ENCODE data around the gene FSTL5.

FSTL5 gene

DNA sequence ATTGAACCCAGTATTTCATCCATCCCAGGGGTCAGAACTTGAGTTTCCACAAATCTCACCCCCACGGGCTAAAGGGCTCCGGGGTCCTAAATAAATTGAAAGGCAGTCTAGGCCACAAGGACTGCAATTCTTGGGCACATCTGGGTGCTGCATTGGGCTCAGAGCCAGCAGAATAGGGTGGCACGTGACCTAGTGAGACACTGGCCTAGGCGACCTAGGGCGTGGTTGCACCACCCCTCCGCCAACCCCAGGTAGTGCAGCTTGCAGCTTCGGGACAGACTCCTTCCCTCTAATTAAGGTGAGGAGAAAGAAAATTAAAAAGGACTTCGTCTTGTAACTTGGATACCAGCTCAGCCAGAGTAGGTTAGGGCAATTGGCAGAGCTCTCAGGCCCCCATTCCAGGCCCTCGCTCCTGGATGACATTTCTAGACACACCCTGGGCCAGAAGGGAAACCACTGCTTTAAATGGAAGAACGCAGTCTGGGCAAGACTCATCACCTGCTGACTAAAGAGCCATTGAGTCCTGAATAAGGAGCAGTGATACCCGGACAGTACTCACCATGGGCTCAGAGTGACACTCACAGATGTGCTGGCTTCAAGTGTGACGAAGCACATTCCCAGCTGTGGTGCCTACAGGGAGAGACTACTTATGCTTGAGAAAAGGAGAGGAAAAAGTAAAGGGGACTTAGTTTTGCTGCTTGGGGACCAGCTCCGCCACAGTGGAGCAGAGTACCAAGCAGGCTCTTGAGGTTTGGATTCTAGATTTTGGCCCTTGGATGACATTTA, 735.4 kb downstream of the FSTL5 start:
- no peak for DNase-seq

DNA sequence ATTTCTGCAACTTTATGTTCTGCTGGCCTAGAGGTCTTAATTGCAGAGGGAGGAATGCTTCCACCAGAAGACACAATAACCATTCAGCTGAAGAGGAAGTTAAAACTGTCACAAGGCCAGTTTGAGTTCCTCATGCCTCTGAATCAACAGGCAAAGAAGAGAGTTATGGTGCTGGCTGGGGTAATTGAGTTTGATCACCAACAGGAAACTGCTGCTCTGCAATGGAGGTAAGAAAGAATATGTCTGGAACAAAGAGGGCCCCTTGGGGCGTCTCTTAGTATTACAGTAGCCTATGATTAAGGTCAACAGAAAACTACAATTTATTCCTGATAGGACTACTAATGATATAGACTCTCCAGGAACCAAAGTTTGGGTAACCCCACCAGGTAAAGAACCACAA, 744.0 kb downstream of the FSTL5 start:
- no peak for DNase-seq

GRCh38 chr4:161411901-161412300, 751.9 kb downstream of the FSTL5 start:
- no peak for DNase-seq

DNA sequence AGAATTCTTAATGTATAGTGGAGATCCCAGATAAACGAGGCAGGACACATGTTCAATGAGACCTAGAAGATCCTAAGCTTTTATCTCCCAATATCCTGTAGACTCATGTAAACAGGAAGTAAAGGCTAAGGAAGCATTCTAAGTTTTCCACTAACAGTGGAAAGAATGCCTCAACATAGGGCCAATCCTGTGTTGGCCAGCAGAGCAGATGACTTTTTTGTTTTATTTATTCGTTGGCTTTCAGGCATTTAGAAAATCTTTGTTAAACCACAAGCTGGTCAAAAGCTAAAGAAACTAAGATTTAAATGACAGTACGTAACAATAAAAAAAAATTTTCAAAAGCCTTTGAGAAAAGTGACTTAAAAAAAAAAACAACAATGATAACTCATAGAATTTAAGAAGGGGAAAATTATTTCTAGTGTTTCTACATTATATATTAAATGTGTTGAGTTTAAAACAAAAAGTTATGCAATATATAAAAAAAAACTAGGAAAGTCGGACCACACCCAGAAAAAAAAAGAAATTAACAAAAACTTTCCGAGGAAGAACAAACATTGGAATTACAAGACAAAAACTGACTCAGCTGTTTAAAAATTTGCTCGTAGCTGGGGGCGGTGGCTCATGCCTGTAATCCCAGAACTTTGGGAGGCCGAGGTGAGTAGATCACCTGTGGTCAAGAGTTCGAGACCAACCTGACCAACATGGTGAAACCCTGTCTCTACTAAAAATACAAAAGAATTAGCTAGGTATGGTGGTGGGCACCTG, 759.3 kb downstream of the FSTL5 start:
- DNase-seq, result no peak

DNA sequence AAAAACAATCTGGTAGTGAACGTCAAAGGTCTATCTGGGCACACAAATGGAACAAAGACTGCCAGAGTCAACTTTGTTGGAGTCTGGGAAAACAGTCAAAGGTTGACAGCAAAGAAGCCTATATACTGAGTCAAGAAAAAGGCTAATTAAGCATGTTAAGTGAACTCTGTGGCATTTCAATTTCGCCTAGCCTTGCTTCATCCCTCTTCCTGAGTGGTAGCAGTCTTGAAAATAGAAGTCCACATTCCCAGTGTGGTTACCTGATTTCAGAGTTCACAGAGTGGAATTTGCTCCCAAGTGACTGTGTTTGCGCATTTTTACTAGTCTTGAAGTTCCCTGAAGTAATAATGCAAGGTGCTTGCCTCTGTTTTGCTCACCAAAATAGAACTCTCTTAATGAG, 760.0 kb downstream of the FSTL5 start:
- no peak for DNase-seq

- DNase-seq, result no peak
Observed at GRCh38 chr4:161393602-161394001, 770.2 kb downstream of the FSTL5 start.

- no peak for DNase-seq
Observed at GRCh38 chr4:161382655-161383054, 781.1 kb downstream of the FSTL5 start.

DNA sequence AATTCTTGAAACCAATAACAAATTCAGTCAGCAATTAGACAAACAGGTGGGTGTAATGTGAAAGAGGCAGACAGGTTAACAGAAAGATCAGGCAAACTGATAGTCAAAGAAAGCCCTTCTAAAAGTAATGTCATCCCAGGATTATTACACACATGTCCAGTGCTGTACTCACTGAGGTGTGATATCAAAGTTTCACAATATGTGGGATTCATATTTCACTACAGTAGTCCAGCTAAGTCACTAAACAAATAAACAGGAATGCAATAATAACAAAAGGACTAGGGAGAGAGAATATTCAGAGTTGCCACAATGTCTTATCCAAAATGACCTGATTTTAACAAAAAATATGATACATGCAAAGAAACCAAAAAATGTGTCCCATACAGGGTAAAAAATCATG, 787.5 kb downstream of the FSTL5 start:
- no peak for DNase-seq

DNA sequence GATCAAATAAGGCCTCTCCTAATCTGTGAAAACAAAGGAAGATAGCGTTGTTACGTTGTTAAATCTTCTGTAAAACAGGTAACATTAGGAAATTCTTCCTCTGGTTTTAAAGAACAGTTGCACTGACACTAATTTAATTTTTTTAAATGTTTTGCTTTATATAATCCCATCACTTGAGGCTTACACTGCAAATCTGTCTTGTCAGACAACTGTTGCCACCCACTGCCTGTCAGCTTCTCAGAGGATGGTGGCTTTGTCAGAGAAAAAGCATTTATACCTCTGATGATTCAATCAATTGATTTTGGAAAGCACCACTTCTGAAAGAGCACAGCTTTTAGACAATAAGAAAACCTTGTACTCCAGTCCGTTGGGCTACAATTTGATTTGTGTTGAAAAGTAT, 799.1 kb downstream of the FSTL5 start:
- no peak for DNase-seq

- no peak for DNase-seq
Observed at GRCh38 chr4:161360982-161361381, 802.8 kb downstream of the FSTL5 start.

DNA sequence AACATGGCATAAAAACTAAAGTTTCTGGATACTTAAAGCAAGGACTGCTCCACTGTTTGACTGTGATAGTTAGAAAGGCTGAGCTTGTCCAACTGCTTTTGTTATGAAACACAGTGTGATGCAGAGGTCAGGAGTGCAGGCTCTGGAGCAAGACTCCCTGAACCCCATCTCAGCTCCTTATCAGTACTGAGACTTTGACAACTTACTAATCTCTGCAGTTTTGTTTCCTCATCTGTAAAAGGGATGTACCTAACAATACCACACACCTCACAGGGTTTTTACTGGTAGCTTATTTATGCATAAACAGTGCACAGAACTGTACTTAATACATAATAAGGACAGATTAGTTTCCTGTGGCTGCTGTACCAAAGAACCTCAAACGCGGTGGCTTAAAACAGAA, 804.3 kb downstream of the FSTL5 start:
- no peak for DNase-seq

- DNase-seq, result peak; percentile 5
Observed at GRCh38 chr4:161356351-161356750, 807.4 kb downstream of the FSTL5 start.

DNA sequence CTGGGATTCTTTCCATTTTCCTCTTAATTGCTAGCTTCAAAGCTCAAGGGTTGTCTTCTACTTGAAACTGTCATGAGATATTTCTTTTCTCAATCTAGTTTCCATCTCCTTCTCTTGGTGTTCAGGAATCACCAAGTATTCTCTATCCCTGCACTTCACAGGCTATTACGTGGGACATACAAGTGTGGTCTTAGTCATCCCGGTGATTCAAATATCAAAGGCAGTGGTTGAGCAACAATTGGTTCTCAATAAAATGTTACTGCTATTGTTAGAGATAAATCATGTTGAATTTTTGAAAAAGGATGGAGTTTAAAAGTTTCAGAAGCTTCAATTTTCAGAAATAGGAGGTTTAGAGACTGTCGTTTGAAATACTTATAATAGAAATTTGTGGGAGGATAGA, 812.9 kb downstream of the FSTL5 start:
- no peak for DNase-seq

DNA sequence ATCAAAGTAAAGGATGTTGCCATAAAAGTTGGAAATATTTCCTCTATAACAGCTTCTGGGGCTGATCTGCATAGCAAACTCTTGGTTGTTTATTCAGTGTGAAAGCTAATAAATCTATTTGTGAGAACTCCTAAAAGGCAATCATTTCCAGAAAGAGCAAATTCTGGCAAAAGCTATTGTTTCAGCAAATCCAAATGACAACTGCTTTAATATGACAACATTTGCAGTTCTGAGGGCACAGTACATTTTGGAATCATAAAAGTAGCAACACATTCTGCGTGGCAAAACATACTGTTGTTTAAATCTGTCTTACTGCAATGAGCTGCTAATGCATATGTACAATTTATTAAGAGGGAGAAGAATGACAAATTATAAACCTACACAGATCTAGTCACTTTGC, 818.1 kb downstream of the FSTL5 start:
- no peak for DNase-seq

GRCh38 chr4:161343569-161343950, 820.2 kb downstream of the FSTL5 start:
- no peak for DNase-seq

DNA sequence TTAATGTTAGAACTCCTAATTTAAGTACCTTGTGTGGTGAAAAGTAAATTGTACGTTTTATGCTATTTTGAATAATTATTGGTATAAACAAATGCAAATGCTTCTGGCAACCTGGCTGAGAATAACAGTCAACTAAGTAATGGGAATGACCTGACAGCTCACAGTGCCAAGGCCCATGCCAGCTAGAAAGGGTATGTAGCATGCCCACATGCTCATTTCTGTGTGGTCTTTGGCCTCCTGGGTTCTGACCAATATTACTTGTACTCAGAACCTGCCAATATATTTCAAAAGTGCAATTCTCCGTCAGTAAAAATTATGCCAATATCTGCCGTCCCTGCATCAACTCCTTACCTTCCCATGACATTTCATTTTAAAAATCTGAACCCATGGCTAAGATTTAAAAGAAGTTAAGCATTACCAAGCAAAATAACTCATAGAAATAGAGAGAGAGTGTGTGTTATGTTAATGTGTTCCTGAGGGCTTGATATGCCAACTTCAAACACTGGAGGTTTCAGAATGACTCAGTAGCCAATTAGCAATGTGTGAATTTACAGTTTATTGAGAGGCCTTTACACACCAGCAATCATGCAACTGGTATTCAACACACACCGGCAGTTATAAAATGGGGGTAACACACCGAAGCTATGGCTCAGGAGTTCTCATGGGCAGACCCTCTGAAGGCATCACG, 820.8 kb downstream of the FSTL5 start:
- no peak for DNase-seq

DNA sequence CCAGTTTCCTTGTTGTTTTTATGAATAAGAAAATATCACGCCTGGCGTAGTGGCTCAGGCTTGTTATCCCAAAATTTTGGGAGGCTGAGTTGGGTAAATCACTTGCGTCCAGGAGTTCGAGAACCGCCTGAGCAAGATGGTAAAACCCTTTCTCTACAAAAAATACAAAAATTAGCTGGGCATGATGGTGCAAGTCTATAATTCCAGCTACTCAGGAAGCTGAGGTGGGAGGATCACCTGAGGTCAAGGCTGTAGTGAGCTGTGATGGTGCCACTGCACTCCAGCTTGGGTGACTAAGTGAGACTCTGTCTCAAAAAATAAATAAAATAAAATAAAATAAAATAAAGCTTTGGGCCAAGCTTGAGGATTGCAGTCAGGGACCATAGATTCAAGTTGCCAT, 827.2 kb downstream of the FSTL5 start:
- no peak for DNase-seq

- no peak for DNase-seq
Observed at GRCh38 chr4:161336016-161336530, 827.7 kb downstream of the FSTL5 start.
